HG03571 (cell line): Measurements from ENCODE around the gene TMEM126A.
"Not testable (repeated sequence)": the region's sequence is repeated elsewhere in the genome, so short reads cannot be mapped to it uniquely, and the experiment has no call there.

Source experiments
- ATAC-seq: cut with Tn5 transposase; IDR thresholded peaks from one replicate; pipeline ENCODE4 v1.9.1; 2021; ENCODE audit not compliant: unreplicated experiment

The TMEM126A gene

DNA sequence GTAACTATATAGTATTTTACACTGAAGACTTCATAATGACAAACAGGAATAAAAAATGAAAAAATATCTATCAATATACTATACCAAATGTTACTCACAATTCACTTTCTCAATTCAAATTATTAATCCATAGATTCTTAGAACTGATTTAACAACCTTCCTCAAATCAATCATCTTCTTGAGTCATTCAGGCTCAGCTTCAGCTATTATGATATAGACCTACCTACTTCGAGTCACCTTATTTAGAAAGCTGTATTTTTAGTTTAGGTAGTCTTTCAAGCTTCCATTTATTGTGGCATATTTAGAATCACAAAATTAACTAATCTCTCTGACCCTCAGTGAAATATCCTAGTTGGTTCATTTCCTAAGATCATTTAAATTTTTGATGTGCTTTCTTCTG, 9.0 kb downstream of the TMEM126A start:
- no peak for ATAC-seq

DNA sequence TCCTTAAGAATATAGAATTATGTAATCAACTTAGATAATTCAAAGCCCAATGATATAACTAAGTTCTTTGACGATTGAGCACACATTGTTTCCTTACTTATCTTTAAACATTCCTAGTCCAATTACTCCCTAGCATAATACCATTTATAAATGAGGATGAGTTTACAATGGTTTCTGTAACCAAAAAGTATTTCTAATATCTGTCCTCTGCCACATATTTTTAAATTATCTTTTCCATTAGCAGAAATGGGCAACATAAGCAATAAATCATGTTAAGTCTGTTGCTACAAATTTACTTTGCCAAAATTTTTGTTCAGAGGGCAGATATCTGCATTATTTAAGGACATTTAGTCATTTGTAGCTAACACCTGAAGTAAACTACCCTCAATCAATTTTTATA, 10.4 kb downstream of the TMEM126A start:
- ATAC-seq, result no peak

DNA sequence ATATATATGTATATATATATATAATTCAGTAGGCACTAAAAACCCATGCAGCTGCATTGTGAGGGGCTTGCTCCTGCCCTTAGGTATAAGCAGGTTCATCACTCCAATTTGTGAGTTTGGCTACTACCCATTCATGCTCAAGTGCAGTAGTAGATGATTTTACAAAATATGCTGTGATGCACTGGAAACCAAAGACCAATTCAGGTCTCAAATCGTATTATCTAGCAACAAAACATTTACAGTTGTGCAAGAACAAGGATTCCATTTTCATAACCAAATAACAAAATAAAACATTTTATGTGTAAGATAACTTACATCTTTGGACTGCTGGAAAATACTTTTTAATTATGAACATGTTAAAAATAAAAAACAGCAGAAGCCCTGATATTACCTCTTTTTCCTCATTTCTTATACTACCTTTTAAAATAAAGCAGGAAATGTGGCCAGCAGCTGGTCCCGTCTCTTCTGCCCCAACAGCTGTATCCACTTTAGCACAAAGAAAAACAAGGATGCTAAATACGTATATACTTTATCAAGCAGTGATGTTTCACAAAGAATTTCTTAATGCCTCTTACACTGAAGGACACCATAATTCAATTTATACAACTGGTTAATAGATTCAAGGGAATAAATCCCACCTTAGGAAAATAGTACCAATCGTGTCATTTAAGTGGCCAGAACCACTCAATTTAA, 14.4 kb downstream of the TMEM126A start:
- no peak for ATAC-seq

DNA sequence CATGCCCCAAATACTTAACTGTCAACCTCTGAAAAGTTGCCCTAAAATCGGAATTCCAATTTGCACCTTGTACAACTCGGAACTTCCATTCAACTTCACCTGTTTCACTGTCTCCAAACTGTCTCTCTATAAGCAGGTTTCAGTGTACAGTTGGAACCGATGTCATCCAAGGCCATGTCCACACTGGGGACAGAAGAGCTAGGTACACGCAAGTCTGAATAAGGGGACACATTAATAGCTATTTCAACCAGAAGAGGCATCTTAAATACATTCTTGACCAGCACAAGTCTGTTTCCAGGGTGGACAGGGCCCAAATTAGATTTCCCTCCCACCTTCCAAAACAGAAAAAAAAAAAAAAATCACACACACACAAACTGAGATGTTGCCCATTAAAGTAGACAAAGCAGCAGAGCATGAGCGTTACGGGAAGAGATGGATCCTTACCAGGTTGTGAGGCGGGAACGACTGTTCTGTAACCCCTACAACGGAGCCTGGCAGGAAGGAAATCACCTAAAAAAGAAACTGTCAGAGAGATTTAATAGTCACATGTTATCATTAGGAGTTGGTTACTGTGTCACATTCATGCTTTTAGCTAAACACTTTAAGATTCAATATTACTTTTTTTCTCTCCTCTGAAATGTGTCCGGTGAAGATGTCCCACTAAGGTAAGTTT, 15.4 kb downstream of the TMEM126A start:
- no peak for ATAC-seq

DNA sequence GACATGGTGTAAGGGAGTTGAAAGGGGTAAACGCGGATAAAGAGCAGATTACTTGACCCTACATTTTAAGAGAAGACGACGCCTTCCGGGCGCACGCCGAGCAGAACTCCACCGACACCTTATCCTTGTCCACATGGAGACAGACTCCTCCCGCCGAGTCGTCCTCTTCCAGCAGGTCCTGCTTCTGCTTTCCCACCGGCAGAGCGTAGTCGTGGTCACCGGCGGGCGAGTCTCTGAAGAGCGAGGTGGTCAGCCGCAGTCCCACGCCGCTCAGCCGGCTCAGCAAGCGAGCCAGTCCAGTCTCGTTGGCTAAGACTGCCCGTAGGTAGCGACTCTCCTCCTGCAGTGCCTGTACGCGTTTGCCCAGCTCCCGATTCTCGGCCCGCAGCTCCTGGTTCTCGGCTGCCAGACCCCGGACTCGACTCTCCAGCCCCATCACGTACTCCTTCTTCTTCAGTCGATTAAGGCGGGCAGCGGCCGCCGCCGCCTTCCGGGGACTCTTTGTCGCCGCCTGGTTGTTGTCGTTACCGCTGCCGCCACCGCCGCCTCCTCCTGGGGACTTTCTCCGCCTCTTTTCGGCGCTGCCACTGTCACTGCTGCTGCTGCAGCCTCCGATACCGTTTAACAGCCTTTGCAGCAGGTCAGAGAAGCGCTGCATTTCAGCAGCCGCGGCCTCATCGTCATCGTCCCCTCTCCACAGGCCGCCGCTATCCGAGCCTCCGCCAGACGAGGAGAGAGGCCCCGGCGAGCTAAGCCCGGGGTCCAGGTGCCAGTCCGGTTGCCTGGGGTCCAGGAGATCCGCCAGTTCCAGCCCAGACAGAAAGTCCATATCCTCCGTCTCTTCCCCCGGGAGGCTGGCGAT, 16.2 kb downstream of the TMEM126A start:
- peak; percentile 65 for ATAC-seq

DNA sequence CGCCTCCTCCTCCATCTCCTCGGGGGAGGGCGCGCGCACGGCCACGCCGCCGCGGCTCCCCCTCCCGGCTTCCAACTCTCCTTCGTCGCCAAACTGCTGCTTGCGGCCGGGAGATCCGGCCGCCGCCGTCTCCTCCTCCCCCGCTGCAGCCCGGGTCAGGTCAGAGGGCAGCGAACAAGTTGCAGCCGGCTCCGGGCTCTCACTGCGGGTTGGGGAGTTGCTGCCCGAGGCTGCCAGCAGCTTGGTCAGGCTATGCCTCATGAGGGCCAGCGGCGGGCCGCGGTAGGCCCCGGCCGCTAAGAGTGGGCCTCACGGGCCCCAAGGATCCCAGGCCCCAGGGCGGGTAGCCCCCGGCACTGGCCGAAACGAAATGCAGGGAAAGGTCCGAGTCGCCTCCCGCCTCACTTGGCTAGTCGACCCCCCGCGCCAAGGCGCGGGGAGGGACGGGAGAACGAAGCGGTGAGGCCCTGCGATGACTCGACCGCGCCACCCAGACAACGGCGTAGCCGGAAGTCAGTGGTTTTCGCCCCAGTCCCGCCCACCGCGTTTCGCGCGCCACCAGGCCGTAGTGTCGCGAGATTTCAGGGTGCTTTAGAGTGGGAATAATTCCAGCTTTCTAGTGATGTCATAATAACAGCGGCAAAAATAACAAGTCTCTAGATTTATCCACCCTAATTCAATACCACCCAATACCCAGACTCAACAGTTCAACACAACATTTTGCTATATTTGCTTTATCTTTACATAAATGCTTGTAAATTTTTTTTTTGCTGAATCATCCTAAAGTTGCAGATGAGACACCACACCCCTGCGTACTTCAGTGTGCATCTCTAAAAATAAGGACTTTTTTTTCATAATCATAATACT, 17.1 kb downstream of the TMEM126A start, which contains the start of gene CREBZF:
Gene CREBZF, minus strand, starts transcription at position 515 of the 867 bp plus-strand sequence. Its CDS starts 254 bp downstream, at position 261.
- ATAC-seq, result peak; percentile 88

DNA sequence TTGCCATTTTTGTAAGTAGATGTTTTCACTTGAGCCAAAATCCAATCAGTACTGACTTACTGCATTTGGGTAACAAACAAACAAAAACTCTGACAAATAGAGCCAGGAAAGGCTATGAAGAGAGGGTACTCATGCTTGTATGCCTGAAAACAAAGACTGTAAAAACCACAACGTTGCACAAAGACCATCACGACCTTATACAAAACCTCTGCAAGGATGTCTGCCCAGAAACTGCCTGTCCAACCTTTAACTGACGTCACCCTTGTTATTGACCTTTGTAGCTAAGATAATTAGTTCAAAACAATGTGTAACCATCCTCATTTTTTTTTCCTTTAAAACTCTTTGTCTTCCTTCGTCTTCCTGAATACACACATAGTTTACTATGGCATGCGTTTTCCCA, 18.0 kb downstream of the TMEM126A start:
- ATAC-seq, result no peak

DNA sequence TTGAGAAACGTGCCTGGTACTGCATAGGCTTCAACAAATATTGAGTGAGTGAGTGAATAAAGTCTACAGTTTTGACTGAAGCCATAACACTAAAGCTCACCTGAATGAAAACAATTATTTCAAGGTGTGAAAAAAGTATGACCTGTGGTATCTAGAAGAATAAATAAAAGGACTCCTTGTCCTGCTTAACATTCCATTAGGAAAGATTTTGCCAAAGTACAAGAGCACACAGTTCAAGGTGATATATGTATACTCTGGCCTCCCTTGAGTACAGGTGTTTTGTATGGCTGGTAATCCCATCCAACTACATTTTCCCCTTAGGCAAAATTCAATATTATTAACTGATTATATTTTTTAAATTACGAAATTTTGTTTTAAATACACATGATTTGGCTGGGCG, 18.9 kb downstream of the TMEM126A start:
- ATAC-seq, result no peak

DNA sequence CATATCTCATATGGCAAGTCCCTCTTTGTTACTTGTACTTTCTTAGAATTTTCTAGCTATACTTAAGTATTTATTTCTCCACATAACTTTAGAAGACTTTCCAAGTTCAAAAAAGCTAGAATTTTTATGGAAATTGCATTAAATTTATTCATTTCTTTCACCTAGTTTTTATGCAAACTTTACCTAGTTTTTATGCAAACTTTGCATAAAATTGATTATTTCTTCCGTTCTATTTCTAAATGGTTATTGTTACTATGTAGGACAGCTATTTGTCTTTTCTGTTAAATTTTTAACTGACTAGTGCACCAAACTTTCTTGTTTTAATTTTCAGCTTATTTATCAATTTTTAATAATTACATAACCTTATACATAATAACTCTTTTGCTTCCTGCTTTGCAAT, 20.4 kb downstream of the TMEM126A start:
- ATAC-seq, result no peak

DNA sequence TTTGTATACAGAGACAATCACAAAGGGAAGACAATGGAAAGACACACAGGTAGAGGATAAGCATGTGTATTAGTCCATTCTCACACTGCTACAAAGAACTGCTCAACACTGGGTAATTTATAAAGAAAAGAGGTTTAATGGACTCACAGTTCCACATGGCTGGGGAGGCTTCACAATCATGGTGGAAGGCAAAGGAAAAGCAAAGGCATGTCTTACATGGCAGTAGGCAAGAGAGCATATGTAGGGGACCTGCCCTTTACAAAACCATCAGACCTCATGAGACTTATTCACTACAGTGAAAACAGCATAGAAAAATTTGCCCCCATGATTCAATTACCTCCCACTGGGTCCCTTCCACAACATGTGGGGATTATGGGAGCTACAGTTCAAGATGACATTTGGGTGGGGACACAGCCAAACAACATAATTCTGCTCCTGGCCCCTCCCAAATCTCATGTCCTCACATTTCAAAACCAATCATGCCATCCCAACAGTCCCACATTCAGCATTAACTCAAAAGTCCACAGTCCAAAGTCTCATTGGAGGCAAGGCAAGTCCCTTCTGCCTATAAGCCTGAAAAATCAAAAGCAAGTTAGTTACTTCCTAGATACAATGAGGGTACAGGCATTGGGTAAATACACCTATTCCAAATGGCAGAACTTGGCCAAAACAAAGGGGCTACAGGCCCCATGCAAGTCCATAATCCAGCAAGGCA, 23.3 kb downstream of the TMEM126A start:
- not testable (repeated sequence) for ATAC-seq

DNA sequence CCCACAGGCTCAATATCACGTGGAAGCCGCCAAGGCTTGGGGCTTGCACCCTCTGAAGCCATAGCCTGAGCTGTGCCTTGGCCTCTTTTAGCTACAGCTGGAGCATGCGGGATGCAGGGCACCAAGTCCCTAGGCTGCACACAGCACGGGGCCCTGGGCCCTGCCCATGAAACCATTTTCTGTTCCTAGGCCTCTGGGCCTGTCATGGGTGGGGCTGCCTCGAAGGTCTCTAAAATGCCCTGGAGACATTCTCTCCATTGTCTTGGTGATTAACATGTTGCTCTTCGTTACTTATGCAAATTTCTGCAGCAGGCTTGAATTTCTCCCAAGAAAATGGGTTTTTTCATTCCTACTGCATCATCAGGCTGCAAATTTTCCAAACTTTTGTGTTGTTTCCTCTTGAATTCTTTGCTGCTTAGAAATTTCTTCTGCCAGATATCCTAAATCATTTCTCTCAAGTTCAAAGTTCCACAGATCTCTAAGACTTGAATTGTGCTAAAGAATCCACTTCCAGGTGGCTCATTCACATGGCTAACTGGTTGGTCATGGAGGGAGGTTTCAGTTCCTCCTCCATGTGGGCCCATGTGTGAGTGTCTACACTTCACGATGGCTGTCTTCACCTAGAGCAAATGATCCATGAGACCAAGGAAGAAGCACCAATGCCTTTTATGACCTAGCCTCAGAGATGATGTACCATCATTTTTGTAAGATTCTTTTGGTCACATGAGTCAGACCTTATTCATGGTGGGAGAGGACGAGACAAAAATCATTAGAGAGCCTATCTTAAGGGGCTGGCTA, 24.5 kb downstream of the TMEM126A start:
- ATAC-seq, result no peak

DNA sequence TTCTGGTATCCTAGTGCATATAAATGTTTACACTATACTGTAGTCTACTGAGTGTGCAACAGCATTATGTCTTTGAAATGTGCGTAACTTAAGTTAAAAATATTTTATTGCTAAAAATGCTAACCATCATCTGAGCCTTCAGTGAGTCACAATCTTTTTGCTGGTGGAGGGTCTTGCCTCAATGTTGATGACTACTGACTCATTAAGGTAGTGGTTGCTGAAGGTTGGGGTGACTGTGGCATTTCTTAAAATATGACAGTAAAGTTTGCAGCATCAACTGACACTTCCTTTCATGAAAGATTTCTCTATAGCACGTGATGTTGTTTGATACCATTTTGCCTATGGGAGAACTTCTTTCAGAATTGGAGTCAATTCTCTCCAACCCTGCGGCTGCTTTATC, 25.6 kb downstream of the TMEM126A start:
- no peak for ATAC-seq

DNA sequence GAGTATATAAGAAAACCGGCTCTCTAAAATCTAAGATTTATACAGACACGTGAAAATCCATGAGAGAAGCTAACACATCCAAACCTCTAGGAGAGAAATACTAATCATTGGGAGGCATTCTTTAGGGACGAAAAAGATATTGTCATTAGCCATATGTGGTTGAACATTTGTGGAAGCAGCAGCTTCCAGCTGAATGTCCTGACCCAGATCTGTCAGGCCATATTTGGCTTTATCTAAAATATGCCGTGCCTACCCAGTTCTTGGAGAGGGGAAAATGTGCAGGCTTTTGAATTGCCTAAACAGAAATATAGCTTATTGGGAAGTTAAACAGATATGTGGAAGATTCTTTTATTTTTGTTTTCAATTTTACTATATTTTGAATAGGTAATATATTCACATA, 31.8 kb downstream of the TMEM126A start:
- ATAC-seq, result no peak

DNA sequence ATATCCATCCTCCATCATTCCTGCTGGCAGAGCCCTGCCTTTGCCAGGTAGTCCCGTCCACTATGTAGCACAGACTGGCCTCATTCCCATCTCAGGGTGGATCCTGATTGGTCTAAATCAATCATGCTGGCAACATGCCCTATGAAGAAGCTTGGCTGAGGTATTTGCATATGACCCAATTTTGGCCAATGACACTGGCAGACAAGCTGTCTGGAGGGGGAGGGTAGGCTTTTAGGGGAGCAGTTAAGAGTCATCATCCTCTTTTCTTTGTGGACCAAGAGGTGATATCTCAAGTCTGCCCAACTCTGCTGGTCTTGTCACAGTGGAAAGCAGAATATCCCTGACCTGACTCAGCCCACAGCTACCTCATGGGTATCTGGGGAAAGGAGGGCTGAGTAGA, 33.1 kb downstream of the TMEM126A start:
- ATAC-seq, result no peak

DNA sequence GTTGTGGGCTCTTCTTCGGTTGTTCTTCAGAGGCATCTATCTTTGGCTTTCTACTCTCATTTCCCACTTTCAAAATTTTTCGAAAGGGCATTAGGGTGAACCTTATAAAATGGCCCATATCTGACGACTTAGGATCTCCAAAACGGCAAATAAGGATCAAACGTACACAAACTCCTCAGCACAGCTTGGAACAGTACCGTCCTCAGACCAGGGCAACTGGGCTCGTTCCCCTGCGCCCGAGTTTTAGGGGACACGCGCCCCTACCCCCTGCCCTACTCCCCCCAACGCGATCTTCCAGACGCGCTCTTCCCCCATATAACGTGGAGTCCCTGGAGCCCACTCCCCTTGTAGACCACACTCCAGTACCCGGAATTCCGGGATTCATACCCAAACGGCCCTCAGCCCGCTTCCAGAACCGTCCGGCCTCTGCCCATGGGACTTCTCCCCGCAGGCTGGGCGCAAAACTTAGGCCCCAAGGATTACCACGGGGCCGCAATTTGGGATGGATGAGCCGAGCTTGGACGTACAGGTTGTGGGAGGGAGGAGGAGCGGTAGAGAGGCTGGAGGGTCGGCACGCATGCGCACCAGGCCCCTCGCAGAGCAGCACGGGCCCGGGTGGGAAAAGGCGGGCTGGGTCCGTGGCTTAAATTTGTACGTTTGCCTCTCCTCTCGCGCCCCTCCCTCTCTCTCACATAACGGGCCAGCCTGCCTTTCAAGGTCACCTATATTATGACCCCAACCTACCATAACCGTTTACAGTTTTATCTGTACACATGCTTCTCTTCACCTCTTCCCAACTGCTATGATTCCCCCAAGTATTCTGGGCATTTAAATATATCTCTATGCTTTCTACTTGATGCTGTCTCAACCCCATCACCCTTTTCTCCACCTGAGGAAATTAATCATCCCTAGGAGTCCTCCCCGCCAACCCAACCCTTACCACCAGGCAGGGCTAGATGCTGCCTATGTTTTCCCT, 34.9 kb downstream of the TMEM126A start:
- ATAC-seq, result peak; percentile 81

DNA sequence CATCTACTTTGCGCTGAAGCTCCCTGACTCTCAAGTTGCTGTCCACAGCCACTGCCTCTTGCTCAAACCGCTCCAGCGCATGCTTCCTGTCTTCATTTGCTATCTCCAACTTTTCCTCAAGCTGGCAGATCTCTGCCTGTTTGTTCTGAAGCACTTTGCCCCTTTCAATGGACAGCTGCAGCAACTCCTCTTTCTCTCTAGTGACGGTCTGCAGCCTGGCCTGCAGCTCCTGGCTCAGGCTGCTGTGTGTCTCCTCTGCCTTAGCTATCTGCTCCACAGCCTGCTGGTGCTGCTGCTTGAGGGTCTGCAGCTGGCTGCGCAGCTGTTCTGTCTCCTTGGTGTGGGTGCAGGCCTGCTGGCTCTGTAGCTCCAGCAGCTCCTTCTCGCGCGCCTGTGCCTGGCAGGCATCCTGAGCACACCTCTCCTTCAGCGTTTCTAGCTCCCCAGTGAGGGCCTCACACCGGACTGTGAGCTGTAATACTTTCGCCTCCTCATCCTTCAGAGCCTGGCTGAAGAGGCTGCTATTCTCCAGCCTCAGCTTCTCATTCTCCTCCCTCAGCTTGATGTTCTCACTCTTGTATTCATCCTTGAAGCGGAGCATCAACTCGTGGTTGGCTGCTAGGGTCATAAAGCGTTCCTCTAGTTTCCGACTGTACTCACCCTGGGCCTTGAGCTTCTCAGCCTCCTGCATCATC, 37.5 kb downstream of the TMEM126A start:
- no peak for ATAC-seq

DNA sequence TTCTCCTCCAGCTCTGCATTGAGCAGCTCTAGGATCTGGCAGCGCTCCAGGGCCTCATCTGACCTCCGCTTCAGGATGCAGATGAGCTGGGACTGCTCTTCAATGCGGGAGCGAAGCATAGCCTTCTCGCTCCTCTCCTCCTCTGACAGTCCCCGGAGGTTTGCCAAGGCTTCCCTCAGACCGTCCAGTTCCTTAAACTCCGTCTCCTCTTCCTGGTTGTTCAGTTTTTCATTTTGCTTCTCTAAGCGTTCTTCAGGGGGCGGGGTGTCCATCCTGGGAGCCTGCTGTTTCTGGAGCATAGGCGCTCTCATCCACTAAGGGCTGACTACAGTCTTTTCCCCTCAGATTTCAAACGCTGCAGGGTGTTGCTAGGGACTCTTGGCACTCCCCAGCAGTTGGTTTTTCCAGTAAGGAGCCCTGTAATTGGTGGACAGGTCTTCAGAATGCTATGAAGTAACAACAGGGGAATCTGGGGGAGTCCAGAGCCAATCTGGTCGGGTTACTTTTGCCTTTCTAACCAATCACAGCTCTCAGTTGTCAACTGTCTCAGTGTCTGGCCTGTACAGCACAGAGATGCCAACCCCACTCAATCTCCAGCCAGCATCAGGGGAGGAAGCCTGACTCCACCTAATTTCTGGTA, 38.2 kb downstream of the TMEM126A start, which contains the start of gene CCDC89:
Gene CCDC89, minus strand, starts transcription at position 376 of the 640 bp plus-strand sequence. Its CDS starts 65 bp downstream, at position 311.
- ATAC-seq, result no peak
